Stimulated activated CD8-positive, alpha-beta memory T cell treated with anti-CD3 and anti-CD28 coated beads, Interleukin-15, amount 100 ng/mL, for 48 hours (primary cell): ENCODE measurements around the gene TPX2.
A peak's percentile ranks its signal among the peaks of the same experiment; 100 is the strongest.
"Not testable (repeated sequence)": the region's sequence is repeated elsewhere in the genome, so short reads cannot be mapped to it uniquely, and the experiment has no call there.

Source experiments
- DNase-seq, 2 donors: peaks; one replicate each; pipeline ENCODE4 v3.0.0-alpha.2; 2020; ENCODE audit warnings: low read depth in 2 of 2

TPX2 gene

DNA sequence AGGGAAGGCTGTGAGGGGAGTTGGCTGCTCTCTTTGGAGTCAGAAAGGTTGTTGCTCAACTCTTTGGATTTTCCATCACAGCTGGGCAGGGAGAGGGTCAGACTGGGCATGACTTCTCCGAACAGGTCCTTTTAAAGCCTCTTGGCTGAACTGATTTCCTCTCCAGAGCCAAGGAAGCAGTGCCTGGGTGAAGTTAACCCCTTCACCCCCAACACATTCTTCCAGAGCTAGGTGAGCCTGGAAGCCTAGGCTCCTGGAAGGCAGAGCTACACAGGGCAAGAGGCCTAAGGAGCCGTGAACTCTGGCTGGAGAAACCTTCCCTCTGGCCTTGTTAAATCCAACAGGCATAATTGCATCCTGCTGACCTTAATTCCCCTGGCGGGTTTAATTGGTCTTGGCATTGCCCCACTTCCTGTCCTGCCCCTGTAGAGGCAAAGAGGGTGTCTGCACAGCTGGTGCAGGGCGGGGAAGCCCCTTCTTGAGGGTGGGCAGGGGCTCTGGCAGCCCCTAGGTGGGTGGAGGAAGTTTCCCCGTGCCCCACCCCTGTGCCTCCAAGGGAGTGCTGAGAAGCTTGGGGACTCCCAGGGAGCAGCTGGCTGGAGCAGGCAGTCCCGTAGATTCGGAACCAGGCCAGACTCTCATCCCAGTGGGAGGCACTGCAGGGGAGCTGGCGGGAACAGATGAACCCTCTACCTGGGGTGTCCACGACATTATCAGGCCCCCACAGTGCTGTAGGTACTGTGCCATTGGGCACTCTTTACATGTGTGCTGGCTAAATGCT is 76.5 kb downstream of the TPX2 start:
- DNase-seq, result no peak

DNA sequence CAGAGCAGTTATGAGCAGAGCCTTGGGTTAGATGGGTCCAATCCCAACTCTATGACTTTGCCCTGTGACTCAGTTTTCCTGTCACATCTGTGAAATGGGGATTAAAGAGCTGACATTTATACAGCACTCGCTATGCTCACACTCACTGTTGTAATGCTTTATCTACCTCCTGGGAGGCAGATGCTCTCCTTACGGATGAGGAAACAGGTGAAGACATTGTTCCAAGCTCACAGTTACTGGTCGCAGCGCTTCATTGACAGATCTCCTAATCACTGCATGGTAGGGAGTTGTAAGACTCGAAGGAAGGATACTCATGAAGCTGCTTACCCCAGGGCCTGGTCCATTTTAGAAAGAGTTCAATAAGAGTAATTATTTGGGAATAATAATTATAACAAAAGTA is 77.1 kb downstream of the TPX2 start:
- DNase-seq, result no peak

DNA sequence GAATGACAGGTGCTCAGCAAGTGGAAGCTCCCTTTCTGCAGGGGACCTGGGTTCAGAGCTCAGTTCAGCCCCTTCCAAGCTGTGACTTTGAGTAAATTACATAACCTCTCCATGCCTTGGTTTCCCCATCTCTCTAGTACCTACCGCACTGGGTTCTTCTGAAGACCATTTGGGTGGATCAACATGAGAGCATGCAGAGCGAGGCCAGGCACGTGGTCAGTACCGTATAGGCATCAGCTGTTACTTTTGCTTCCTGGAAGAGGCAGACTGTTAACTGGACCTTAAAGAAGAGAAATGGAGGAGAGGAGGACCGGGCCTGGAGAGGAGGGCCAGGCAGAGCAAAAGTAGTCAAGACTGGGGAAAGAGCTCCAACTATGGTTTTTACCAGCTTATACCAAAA is 78.4 kb downstream of the TPX2 start:
- no peak for DNase-seq

DNA sequence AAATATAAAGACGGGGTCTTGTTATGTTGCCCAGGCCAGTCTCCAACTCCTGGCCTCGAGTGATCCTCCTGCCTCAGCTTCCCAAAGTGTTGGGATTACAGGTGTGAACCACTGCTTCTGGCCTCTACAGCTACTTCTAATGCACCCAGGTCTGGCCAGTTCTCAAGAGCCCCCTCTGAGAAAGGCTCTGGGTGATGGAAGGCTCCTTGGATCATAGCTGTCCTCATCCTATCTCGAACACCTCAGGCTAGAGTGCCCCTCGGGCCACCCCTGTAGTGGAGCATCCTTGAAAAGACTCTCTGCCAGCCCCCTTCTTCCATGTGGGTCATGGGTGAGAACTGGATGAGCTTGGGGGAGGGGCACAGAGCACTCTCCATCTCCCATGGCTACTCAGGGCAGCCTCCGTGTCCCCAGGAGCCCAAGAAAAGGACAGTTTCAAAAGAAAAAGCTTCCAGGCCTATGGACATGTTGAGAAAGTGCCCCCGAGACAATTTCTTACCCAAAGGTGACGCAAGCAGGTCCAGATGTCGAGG is 79.4 kb downstream of the TPX2 start:
- no peak for DNase-seq

DNA sequence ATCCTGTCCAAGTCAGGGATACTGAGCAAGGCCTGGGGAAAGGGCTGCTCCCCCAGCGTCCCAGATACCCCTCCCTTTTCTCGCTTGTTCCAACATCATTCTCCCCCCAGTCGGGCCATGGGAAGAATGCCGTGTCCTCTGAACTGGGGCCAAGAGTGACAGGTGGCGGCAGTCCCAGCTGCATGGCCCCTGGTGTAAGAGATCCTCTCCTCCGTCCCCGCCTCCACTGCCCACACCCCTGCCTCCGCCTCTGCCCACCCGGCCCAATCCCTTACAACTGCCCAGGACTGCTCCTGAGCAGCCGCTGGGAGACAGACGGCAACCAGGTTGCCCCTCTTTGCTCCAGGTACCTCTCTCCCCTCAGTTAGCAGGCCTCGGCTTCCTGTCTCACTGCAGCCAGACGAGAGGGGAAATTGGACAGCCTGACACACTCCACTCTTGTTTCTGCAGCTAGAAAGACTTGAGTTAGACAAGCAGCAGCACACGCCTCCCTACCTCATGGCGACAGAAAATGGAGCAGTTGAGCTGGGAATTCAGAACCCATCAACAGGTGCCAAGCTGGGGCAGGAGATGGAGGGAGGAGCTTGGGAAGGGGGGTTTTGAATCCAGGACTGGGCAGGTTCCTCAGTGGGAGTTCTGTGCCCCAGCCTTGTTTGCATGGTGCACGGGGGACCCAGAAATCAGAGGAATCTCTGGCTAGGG is 80.1 kb downstream of the TPX2 start, which contains the start of gene MYLK2:
TSS of gene MYLK2 (plus strand) at position 274 of the 702 bp plus-strand sequence. CDS start at position 499, 225 bp downstream.
- no peak for DNase-seq

DNA sequence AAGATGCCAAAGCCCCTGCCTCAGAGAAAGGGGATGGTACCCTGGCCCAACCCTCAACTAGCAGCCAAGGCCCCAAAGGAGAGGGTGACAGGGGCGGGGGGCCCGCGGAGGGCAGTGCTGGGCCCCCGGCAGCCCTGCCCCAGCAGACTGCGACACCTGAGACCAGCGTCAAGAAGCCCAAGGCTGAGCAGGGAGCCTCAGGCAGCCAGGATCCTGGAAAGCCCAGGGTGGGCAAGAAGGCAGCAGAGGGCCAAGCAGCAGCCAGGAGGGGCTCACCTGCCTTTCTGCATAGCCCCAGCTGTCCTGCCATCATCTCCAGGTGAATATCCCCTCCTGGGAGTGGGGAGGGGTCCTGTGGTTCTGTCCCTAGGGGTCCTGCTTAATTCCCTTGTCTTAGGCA is 81.1 kb downstream of the TPX2 start:
- DNase-seq, result no peak

DNA sequence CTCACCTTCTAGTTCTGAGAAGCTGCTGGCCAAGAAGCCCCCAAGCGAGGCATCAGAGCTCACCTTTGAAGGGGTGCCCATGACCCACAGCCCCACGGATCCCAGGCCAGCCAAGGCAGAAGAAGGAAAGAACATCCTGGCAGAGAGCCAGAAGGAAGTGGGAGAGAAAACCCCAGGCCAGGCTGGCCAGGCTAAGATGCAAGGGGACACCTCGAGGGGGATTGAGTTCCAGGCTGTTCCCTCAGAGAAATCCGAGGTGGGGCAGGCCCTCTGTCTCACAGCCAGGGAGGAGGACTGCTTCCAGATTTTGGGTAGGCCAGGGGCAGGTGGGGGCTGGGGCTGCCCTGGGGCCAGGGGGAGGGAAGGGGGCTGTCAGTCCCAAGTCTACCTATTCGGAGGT is 82.3 kb downstream of the TPX2 start:
- DNase-seq, result no peak

DNA sequence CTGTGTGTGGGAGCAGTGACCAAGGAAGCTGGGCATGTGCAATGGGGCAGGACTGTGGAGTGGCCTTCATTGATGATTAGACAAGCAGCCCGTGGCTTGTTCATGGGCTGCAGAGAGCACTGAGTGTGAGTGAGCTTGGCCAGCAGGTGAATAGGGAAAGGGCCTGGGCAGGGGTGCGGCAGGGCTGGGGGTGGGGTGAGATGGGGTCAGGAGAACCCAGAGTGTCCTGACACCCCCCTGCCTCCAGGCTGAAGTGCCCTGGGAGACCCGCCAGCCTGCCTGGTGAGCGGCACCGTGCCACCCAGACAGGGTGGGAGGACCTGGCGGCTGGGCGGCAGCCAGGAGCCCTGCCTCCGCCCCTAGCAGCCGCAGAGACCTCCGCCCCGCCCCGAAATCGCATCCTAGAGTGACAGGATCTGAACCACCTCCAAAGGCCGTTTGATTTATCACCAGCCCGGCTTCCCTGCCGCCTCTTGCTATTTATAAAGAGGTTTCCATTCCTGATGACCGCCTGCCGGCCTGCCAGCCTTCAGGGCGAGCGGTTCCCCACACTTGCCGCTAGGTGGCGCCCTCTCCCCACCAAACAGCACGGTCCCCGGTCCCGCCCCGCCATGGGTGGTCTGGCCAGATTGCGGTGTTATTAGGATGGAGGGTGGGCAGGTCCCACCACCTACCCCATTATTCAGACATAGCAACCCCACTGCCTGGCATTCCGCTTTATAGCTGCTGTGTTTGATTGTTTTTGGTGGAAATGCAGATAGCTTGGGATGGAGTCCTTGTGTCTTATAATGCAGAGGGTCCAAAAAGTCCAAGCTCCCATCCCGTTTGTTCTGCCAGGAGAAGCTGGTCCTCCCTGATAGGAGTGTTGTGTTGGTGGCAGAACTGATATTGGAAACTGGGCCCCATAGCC is 83.6 kb downstream of the TPX2 start:
- DNase-seq, result peak; percentile 49 to 52

DNA sequence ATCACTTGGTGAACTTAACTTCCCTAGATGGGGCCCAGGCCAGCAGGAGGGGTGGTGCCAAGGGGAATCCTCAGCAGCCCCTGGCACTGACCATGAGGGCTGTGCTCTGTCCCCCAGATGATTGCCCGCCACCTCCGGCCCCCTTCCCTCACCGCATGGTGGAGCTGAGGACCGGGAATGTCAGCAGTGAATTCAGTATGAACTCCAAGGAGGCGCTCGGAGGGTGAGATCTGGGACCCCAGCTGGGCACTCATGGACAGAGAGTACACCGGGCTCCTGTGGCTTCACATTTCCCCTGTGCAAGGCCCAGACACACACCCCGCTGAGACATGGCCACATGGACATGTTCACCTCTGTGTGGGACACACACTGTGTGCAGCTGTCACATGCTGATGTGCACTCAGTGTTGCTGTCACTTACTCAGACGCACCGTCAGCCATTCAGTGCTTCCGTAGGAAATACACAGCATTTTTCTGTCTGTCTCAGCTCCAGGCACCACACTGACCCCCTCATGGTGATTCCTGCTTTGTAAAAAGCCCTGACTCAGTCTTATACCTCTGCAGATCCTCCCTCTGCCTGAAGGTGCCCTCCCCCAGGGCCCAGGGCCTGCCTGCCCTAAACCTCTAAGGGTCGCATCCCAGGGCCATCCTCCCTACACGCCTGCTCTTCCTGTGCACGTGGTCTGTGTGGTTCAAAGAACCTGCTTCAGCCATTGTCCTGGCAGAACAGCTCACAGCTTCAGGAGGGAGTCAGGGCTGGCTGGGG is 84.5 kb downstream of the TPX2 start:
- DNase-seq, result no peak

DNA sequence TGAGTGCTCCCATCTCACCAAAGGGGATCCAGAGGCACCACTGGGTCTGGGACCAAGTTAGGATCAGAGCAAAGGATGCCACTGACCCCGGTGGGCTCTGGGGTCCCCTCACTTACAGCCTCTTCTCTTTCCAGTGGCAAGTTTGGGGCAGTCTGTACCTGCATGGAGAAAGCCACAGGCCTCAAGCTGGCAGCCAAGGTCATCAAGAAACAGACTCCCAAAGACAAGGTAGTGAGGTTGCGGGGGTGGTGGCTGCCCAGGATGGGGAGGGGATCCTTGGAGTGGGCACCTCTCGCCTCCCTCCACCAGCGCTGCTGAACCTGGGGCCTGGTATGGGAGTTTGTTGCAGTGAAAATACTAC is 85.0 kb downstream of the TPX2 start:
- no peak for DNase-seq

DNA sequence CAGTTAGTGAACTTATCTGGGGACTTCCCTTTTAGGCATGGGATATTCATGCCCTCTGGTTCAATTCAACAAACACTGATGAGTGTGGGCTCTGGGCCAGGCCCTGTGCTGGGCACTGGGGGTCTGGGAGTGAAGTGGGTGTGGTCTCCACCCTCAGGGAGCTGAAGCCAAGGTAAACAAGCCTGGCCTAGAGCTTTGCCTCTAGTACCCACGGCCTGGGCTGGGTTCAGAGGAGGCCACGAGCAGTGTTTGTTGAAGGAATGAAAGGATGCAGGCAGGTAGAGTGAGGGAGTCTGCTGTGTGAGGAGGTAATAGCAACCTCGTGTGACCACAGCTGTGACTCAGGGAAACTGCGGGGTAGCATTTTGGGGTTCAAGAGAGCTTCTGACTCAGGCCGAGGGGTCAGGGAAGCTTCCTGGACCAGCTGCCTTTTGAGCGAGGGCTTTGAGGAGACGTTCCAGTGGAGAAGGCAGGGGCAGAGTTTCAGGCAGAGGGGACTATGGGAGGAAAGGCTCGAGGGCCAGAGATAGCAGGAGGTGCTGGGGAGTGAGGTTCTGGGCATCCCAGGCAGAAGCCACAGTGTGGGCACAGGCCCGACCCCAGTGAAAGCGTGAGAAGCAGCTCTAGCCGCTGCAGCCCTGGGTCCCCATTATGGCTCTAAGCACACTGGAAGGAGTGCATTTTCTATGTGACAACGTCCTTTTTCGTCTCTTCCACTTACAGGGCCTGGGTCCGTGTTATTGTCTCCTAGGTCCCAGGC is 85.6 kb downstream of the TPX2 start:
- no peak for DNase-seq

DNA sequence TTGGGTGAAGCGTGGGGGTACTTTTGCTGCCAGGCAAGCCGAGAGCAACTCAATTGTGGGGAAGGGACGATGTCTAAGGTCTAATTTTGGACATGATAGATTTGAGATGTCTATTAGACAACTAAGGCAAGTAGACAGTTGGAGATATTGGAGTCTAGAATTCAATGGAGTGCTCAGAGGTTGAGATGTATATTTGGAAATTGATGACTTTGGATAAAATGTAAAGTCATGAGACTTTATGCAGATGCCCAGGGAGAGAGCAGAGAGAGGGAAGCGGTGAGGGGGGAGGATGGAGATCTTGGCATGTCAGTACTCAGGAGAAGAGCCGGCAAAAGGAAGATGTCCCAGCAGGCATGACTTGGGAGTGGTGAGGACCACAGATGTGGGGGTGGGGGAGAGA is 87.0 kb downstream of the TPX2 start:
- DNase-seq, result no peak

DNA sequence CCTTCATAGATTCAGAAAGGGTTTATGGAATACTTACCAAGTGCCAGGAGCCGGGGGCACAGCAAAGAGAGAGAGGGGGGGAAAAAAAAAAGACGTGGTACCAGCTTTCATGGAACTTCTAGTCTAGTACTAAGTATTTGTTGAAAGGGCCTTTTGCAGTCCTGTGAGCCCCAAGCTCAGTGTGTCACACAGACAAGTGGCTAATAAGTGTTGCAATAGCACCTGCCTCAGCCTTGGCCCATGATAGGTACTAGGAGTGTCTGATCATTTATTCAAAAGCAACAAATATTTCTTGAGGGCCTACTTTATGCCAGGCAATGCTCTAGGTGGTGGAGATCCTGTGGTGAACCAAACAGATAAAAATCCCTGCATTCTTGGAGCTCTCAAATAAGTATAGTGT is 88.0 kb downstream of the TPX2 start:
- no peak for DNase-seq

DNA sequence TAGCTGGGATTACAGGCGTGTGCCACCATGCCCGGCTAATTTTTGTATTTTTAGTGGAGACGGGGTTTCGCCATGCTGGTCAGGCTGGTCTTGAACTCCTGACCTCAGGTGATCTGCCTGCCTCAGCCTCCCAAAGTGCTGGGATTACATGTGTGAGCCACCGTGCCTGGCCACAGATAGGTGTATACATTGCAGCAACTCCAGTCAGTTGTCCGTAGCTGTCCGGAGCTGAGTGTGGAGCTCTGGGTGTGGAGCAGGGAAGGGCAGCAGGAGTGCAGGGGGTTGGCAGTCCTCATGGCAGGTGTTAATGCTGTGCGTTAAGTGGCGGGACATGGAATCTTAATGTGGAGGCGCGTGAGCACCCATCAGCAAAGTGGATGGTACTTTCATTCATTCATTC is 88.9 kb downstream of the TPX2 start:
- not testable (repeated sequence) for DNase-seq

DNA sequence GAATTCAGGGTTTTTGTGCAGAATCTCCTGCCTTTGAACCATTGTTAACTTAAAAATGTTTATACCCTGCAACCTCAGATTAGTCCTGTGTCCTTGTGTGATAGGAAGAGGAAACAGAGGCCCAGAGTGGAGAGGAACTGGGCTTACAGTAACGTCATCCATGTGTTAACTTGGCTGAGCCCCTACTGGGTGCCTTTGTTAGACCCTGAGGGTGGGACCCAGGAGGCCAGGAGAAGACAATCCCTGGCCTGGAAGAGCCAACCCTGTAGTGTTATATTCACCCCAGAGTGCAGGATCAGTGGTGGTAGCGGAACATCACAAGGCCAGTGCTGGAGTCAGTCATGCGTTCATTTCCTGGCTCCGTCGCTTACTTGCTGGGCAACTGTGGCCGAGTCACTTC is 90.6 kb downstream of the TPX2 start:
- no peak for DNase-seq

DNA sequence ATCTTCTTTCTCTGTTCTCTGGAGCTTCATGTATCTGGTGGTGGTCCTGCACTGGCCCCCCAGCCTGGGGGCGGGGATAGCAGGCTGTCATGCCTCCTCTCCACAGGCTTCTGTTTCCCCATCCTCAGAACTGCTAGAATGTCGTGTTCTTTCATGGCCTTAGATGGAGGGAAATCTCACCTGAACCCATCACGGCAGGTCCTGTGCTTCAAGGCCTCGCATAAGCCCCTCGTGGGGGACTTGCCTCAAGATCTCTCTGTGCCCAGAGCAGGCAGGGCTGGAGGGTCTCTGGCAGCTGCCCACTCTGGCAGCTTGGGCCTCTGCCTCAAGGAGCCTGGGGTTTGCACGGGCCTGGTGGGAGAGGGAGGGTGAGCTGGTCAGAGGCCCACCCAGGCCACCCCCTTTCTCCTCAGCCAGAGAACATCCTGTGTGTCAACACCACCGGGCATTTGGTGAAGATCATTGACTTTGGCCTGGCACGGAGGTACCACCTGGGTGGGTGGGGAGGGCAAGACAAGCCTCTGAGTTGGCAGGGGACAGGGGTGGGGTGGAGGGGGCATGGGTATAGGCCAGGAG is 91.4 kb downstream of the TPX2 start:
- DNase-seq, result no peak

DNA sequence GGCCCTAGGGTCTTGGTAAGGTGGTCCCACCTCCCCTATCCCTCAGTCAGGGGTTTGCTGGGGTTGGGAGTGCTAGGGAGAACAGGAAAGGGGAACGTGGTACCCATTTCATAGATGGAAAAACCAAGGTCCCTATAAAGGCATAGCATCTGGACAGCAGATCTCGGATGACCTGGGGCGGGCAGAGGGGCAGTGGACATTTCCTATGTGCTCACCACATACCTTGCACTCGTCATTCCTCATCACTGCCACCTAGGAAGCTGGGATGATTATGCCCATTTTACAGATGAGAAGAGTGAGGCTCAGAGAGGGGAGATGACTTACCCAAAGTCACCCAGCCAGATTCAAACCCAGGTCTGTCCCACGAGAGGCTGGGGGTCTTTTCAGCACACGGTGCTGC is 92.1 kb downstream of the TPX2 start:
- DNase-seq, result no peak

DNA sequence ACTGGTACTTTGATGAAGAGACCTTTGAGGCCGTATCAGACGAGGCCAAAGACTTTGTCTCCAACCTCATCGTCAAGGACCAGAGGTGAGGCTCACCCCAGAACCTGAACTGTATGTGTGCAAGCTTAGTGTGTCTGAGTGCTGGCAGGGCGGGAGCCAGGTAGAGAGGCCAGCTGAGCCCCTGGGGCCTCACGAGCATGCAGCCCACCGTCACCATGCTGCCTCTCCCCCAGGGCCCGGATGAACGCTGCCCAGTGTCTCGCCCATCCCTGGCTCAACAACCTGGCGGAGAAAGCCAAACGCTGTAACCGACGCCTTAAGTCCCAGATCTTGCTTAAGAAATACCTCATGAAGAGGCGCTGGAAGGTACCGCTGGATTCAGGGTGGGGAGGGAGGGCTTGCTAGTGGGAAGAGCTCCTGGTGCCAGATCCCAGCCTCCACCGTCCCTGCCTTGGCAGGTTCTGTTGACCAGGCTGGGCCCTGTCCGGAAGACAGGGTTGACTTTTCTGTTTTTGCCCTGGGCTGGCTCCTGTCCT is 92.7 kb downstream of the TPX2 start:
- no peak for DNase-seq

DNA sequence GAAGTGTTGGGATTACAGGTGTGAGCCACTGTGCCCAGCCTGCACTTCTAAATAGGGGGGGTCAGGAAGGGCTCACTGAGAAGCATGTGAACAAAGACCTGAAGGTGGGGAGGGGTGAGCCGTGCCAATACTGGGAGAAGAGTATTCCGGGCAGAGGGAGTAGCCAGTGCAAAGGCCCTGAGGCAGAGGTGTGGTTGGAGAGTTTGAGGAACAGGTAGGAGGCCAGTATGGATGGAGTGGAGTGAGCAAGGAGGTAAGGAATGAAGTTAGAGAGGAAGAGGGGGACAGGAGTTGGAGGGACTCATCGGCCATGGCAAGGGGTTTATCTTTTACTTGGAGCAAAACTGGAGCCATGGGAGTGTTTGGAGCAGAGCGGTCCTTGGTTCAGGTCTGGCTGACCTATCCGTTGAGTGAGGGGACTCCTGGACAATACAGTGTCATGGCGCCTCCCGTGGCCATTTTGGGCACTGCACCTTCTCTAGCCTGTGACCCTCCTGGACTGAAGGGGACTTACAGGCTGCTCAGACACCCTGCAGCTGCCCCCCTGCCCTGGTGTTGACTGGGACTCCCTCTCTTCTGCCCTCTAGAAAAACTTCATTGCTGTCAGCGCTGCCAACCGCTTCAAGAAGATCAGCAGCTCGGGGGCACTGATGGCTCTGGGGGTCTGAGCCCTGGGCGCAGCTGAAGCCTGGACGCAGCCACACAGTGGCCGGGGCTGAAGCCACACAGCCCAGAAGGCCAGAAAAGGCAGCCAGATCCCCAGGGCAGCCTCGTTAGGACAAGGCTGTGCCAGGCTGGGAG is 94.2 kb downstream of the TPX2 start:
- DNase-seq, result peak; percentile 36 to 37
